OCI-LY1 (cell line): ENCODE measurements around the gene PARN.

Source experiments
- H2AFZ ChIP-seq: fragments of 200-600 bp; sonication (generic), shearing (Covaris generic); 2 replicates; pipeline ENCODE4 v1.6.0; 2014; ENCODE audit warnings: antibody characterized with exemption, mild to moderate bottlenecking, low read length
- H3F3A ChIP-seq: fragments of 200-600 bp; sonication (generic), shearing (Covaris generic); 2 replicates; pipeline ENCODE4 v1.6.0; 2014; ENCODE audit warnings: mild to moderate bottlenecking, antibody characterized with exemption, low read length, moderate library complexity; ENCODE audit not compliant: insufficient read depth
- H3K27ac ChIP-seq: fragments of 200-600 bp; sonication (generic); 2 replicates; pipeline ENCODE4 v1.5.1; 2014; ENCODE audit warnings: low read length, mixed run types, mild to moderate bottlenecking, low read depth; ENCODE audit not compliant: poor library complexity, severe bottlenecking
- H3K27me3 ChIP-seq: fragments of 200-600 bp; sonication (generic); 2 replicates; pipeline ENCODE4 v1.6.0; 2014; ENCODE audit warnings: antibody characterized with exemption, mild to moderate bottlenecking, low read length, moderate library complexity; ENCODE audit not compliant: insufficient read depth
- H3K36me3 ChIP-seq: fragments of 200-600 bp; sonication (generic); 2 replicates; pipeline ENCODE4 v1.6.1; 2014; ENCODE audit warnings: mild to moderate bottlenecking, antibody characterized with exemption, low read length, moderate library complexity, mixed read lengths; ENCODE audit not compliant: insufficient read depth
- H3K4me1 ChIP-seq: fragments of 200-600 bp; sonication (generic); 2 replicates; pipeline ENCODE4 v1.5.1; 2014; ENCODE audit warnings: mild to moderate bottlenecking, low read length, moderate library complexity; ENCODE audit not compliant: insufficient read depth, severe bottlenecking
- H3K4me2 ChIP-seq: fragments of 200-600 bp; sonication (generic), shearing (Covaris generic); 2 replicates; pipeline ENCODE4 v1.6.1; 2014; ENCODE audit warnings: low read length
- H3K4me3 ChIP-seq: fragments of 200-600 bp; sonication (generic); 2 replicates; pipeline ENCODE4 v1.5.1; 2014; ENCODE audit warnings: low read length, low read depth, mild to moderate bottlenecking, mixed read lengths; ENCODE audit not compliant: poor library complexity, severe bottlenecking
- H3K79me2 ChIP-seq: fragments of 200-600 bp; shearing (Covaris generic); 2 replicates; pipeline ENCODE4 v1.6.1; 2016; ENCODE audit warnings: mixed run types, low read length, mixed read lengths; ENCODE audit not compliant: insufficient read depth
- H3K9ac ChIP-seq: fragments of 200-600 bp; sonication (generic), shearing (Covaris generic); 2 replicates; pipeline ENCODE4 v1.6.1; 2014; ENCODE audit warnings: mild to moderate bottlenecking, low read length, mixed read lengths
- H3K9me2 ChIP-seq: fragments of 200-600 bp; sonication (generic), shearing (Covaris generic); 2 replicates; pipeline ENCODE4 v1.6.1; 2014; ENCODE audit warnings: low read depth, mild to moderate bottlenecking, low read length, mixed read lengths
- H3K9me3 ChIP-seq: fragments of 200-600 bp; shearing (Covaris generic); 2 replicates; pipeline ENCODE4 v1.6.1; 2014; ENCODE audit warnings: low read length, mixed read lengths
- H4K20me1 ChIP-seq: fragments of 200-600 bp; sonication (generic), shearing (Covaris generic); 2 replicates; pipeline ENCODE4 v1.6.0; 2016; ENCODE audit warnings: mild to moderate bottlenecking, low read length; ENCODE audit not compliant: insufficient read depth
- EZH2 ChIP-seq: fragments of 200-600 bp; sonication (generic), shearing (Covaris generic); IDR thresholded peaks from 2 replicates; pipeline ENCODE4 v1.8.0; 2017; ENCODE audit warnings: borderline replicate concordance, mixed run types, mild to moderate bottlenecking, antibody characterized with exemption, low read length, moderate library complexity, mixed read lengths
- TF ChIP-seq, protein P1 (sequence below): fragments of 200-600 bp; sonication (generic), shearing (Covaris generic); IDR thresholded peaks from 2 replicates; pipeline ENCODE4 v1.5.1; 2017; ENCODE audit warnings: mild to moderate bottlenecking, antibody characterized with exemption, low read length, moderate library complexity, mixed read lengths

Gene PARN

DNA sequence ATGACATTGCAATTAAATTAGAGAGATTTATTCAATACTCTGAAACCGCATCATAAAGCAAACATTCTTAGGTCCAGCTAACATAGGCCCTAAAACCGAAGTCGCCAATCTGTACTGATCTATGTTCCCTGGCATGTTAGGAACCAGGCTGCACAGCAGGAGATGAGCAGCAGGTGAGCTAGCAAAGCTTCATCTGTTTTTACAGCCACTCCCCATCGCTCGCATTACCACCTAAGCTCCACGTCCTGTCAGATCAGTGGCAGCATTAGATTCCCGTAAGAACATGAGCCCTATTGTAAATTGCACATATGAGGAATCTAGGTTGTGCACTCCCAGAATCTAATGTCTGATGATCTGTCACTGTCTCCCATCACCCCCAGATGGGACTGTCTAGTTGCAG lies 91.5 kb downstream of the PARN start:
- Histone ChIP-seq H3K9ac (no peak overlapping the region), H3K27ac (no peak overlapping the region), H3K36me3 (peaks cover 35% of the 10 kb centered on the region), H2AFZ (no peak overlapping the region), H3K4me3 (no peak overlapping the region), H3K27me3 (no peaks in the 10 kb centered on the region), H3K79me2 (0 out of 2 replicates have a peak, but pooled peaks cover 5% of the 10 kb centered on the region), H3K9me2 (no peaks in the 10 kb centered on the region), H3F3A (no peaks in the 10 kb centered on the region; the same call in 1 of the 2 replicates), H3K4me1 (no peaks in the 10 kb centered on the region), H3K4me2 (no peak overlapping the region), H3K9me3 (no peaks in the 10 kb centered on the region), H4K20me1 (no peaks in the 10 kb centered on the region)
- no peak for TF ChIP-seq EZH2
- TF ChIP-seq, protein P1, sequence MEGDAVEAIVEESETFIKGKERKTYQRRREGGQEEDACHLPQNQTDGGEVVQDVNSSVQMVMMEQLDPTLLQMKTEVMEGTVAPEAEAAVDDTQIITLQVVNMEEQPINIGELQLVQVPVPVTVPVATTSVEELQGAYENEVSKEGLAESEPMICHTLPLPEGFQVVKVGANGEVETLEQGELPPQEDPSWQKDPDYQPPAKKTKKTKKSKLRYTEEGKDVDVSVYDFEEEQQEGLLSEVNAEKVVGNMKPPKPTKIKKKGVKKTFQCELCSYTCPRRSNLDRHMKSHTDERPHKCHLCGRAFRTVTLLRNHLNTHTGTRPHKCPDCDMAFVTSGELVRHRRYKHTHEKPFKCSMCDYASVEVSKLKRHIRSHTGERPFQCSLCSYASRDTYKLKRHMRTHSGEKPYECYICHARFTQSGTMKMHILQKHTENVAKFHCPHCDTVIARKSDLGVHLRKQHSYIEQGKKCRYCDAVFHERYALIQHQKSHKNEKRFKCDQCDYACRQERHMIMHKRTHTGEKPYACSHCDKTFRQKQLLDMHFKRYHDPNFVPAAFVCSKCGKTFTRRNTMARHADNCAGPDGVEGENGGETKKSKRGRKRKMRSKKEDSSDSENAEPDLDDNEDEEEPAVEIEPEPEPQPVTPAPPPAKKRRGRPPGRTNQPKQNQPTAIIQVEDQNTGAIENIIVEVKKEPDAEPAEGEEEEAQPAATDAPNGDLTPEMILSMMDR = no peak

DNA sequence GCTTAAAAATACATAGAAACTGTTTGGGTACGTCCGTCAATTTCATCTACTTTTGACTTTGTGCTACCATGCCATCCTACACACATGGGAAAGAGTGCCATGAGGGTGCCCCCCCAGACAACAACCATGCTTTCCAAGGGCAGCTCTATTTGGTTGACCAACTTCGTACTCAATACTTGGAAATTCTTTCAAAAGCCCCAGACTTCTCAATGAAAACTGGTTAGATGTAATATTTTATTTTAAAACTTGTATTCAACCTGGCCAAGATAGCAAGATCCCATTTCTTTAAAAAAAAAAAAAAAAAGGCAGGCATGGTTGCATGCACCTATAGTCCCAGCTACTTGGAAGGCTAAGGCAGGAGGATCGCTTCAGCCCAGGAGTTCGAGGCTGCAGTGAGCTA lies 98.4 kb downstream of the PARN start:
- Histone ChIP-seq H3K9me2 (no peaks in the 10 kb centered on the region), H3K9me3 (no peaks in the 10 kb centered on the region), H2AFZ (no peak overlapping the region), H3K27me3 (no peaks in the 10 kb centered on the region), H3K27ac (no peak overlapping the region), H3K4me1 (peaks cover 10% of the 10 kb centered on the region), H3K36me3 (peaks cover 11% of the 10 kb centered on the region), H3K79me2 (no peaks in the 10 kb centered on the region), H3F3A (no peaks in the 10 kb centered on the region; the same call in 1 of the 2 replicates), H4K20me1 (no peaks in the 10 kb centered on the region), H3K9ac (no peak overlapping the region), H3K4me3 (no peak overlapping the region), H3K4me2 (no peak overlapping the region)
- TF ChIP-seq, protein P1 = no peak
- no peak for TF ChIP-seq EZH2

DNA sequence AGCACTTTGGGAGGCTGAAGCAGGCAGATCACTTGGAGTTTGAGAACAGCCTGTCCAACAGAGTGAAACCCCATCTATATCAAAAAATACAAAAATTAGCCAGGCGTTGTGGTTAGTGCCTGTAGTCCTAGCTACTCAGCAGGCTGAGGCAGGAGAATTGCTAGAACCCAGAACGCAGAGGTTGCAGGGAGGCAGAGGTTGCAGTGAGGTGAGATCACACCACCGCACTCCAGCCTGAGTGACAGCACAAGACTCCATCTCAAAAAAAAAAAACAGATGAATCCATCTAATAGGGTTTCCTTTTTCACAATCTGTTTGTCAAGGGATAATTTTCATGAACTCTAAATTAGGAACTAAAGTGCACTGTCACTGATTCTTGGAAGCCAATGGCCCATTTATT lies 99.0 kb downstream of the PARN start:
- no peaks in the 10 kb centered on the region; the same call in 1 of the 2 replicates for H3F3A ChIP-seq
- no peak overlapping the region for H3K9ac ChIP-seq
- no peak overlapping the region for H3K4me2 ChIP-seq
- H3K9me2 ChIP-seq = no peaks in the 10 kb centered on the region
- peaks cover 10% of the 10 kb centered on the region for H3K4me1 ChIP-seq
- no peak for TF ChIP-seq EZH2
- TF ChIP-seq, protein P1 = no peak
- no peaks in the 10 kb centered on the region for H3K79me2 ChIP-seq
- no peak overlapping the region for H2AFZ ChIP-seq
- no peak overlapping the region for H3K4me3 ChIP-seq
- H3K27ac ChIP-seq = no peak overlapping the region
- H3K36me3 ChIP-seq = peaks cover 13% of the 10 kb centered on the region
- H3K9me3 ChIP-seq = no peaks in the 10 kb centered on the region
- H4K20me1 ChIP-seq = no peaks in the 10 kb centered on the region
- no peaks in the 10 kb centered on the region for H3K27me3 ChIP-seq
